Renal pelvis (tissue), 4 donors: ENCODE measurements around the gene ATP8A1. TPM values are rescaled to one million over a fixed set of nuclear protein-coding genes. Genes with fewer than 3 reads are reported as not detected.

Experiments
- DNase-seq: peaks from one replicate; pipeline ENCODE4 v3.0.0-alpha.2; 2013
- polyA plus RNA-seq, 3 donors: library from polyadenylated mRNA; unstranded; fragments of 120-200 nt; gene quantifications; one replicate each; pipeline ENCODE4 v1.2.1, GENCODE V29; 2013; ENCODE audit not compliant: insufficient read length in 3 of 3

ATP8A1 gene
- polyA plus RNA-seq, 3 donors, result 24.7 to 31.7 (median 31.1) TPM

DNA sequence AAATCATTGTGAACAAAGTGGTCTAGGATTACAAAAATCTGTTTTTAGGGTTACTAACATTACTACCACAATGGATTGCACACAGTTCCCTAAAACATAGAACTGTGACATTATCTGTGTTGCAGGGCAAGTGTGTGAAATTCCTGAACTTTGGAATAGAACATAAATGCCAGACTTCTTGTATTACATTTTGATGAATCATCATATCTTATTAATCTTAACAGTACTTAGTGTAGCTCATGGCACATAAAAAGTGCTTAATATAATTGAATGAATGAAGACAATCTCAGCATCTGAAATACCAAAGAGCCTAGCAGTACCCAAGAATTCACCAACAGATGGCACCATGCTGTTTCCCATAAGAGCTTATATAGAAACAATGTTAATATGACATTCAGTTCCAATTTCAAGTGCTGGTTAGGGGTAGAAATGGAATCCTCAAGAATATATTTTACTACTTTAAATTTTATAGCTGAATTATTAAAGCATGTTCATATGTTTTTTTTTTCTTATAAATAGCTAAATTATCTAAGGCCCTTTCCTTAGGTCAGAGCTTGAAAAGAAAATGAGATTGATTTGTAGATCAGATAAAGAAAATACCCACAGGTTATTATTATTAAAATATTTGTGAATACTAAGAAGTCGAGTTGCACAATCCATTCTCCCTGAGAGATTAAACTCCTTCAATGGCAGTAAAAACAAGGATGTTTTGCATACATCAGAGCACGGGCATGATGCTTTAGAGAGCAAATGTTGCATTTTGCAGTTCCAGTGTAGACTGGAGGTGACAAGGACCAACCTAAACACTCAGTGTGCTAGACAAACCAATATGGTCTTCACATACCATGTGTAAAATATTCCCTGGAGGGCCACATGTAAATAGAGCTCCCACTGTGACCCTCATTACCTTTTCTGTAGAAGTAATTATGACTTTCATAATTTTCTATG lies 285.3 kb downstream of the ATP8A1 start:
- no peak for DNase-seq

DNA sequence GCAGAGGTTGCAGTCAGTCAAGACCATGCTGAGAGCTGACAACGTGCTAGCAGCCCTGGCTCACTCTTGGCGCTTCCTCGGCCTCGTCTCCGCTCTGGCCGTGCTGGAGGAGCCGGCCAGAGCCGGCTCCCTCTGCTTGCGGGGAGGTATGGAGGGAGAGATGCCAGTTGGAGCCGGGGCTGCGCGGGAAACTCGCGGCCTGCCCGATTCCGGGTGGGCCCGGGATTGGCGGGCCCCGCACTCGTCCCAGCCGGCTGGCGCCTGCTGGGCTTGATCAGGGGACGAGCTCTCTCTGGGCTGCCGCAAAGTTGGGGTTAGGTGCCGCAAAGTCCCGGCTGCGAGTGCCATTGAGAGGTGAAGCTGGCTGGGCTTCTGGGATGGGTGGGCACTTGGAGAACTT lies 287.4 kb downstream of the ATP8A1 start:
- no peak for DNase-seq

- DNase-seq, result no peak
These were observed 289.9 kb downstream of the ATP8A1 start for GRCh38 chr4:42366959-42367358.

- no peak for DNase-seq
These were observed 292.4 kb downstream of the ATP8A1 start for GRCh38 chr4:42364266-42365053.

DNA sequence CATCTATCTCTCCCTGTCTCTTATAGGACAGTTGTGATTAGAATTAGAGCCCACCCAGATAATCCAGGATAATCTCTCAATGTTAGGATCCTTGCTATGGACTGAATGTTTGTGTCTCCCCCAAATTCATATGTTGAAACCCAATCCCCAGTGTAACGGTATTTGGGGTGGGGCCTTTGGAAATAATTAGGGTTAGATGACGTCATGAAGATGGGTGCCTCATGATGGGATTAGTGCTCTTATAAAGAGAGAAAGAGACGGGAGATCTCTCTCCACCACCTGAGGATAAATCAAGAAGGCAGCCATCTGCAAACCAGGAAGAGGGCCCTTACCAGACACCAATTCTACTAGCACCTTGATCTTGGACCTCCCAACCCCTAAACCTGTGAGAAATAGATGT lies 293.3 kb downstream of the ATP8A1 start:
- no peak for DNase-seq

DNA sequence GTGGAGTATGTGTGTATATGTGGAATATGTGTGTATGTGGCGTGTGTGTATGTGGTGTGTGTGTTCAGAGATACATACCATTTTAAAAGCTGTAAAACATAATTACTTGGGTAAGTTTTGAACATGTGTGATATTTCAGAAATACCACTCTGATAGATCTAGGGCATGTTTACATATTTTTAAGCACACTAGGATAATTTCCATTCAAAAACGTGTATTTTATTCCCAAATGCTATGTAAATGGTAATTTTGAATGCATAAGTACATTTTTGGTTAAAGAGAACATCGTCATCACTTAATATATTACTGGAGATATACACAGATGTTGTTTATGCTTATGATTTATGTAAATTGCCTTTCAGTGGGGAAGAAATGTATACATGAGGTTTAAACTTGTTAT lies 294.3 kb downstream of the ATP8A1 start:
- DNase-seq, result no peak

- DNase-seq, result no peak
These were observed 295.4 kb downstream of the ATP8A1 start for GRCh38 chr4:42361456-42361855.

- peak; percentile 64 for DNase-seq
These were observed 296.6 kb downstream of the ATP8A1 start for GRCh38 chr4:42360256-42360669.

- DNase-seq, result peak; percentile 60
These were observed 297.2 kb downstream of the ATP8A1 start for GRCh38 chr4:42359711-42360110.

Other genes with a start within 250 kb of the ATP8A1 start
- gene GRXCR1, start 235.6 kb upstream of the ATP8A1 start, polyA plus RNA-seq, result not detected